SK-N-SH (cell line): ENCODE measurements around the gene IDH1. TPM values are rescaled to one million over a fixed set of nuclear protein-coding genes. Genes with fewer than 3 reads are reported as not detected.

Experiments
- CTCF ChIA-PET: fragments of 300-600, 350-600 bp; formaldehyde crosslinking; extraction: SDS; loops from one replicate; lab custom pipeline; 2021; lab: Yijun Ruan, JAX
- POLR2A ChIA-PET: fragments of 350-600 bp; sonication (Branson Sonifier 250); formaldehyde crosslinking; extraction: SDS; loops from one replicate; lab custom pipeline; 2020; ENCODE audit warnings: antibody characterized with exemption, inconsistent platforms; lab: Yijun Ruan, JAX
- DNase-seq: peaks from one replicate; pipeline ENCODE4 v3.0.0; 2012
- H2AFZ ChIP-seq: fragments of 200-600 bp; sonication (generic); 2 replicates; pipeline ENCODE4 v1.8.1; 2016; ENCODE audit warnings: antibody characterized with exemption, mild to moderate bottlenecking, low read depth
- H3F3A ChIP-seq: fragments of 200-600 bp; sonication (generic); replicated peaks from 2 replicates; pipeline ENCODE3; 2016; ENCODE audit warnings: antibody characterized with exemption, mild to moderate bottlenecking; ENCODE audit not compliant: insufficient read depth
- H3K27ac ChIP-seq, 2 experiments: fragments of 200-500 bp in 1 of 2; fragments of 200-600 bp in 1 of 2; sonication (Bioruptor generic) in 1 of 2; sonication (generic), shearing (Covaris generic) in 1 of 2; 2 replicates each; pipeline versions ENCODE4 v1.5.1 to v1.6.1; 2014 to 2016; ENCODE audit warnings: low read depth in 2 of 2, inconsistent platforms in 1 of 2, low read length in 1 of 2, mild to moderate bottlenecking in 1 of 2, mixed read lengths in 1 of 2
- H3K27me3 ChIP-seq: fragments of 200-600 bp; sonication (generic), shearing (Covaris generic); 2 replicates; pipeline ENCODE4 v1.6.1; 2016; ENCODE audit warnings: mixed run types; ENCODE audit not compliant: insufficient read depth
- H3K36me3 ChIP-seq, 2 experiments: fragments of 200-500 bp in 1 of 2; fragments of 200-600 bp in 1 of 2; sonication (Bioruptor generic) in 1 of 2; sonication (generic) in 1 of 2; replicated peaks in 1 of 2; 2 replicates each; pipeline versions ENCODE3 to v1.5.1; 2014 to 2016; ENCODE audit warnings: low read length in 1 of 2, mild to moderate bottlenecking in 1 of 2; ENCODE audit not compliant: insufficient read depth in 2 of 2, control insufficient read depth in 1 of 2
- H3K4me1 ChIP-seq, 2 experiments: fragments of 200-500 bp in 1 of 2; fragments of 200-600 bp in 1 of 2; sonication (Bioruptor generic) in 1 of 2; sonication (generic), shearing (Covaris generic) in 1 of 2; 2 replicates each; pipeline versions ENCODE4 v1.5.1 to v1.6.1; 2014 to 2016; ENCODE audit warnings: low read depth in 1 of 2, low read length in 1 of 2, mixed run types in 1 of 2; ENCODE audit not compliant: insufficient read depth in 2 of 2, control insufficient read depth in 1 of 2
- H3K4me2 ChIP-seq: fragments of 200-600 bp; sonication (generic), shearing (Covaris generic); 2 replicates; pipeline ENCODE4 v1.6.1; 2017; ENCODE audit warnings: mixed run types
- H3K4me3 ChIP-seq, 2 experiments: fragments of 200-500 bp in 1 of 2; fragments of 200-600 bp in 1 of 2; sonication (Bioruptor generic) in 1 of 2; sonication (generic), shearing (Covaris generic) in 1 of 2; 2 replicates each; pipeline versions ENCODE4 v1.5.1 to v1.8.1; 2014 to 2016; ENCODE audit warnings: low read depth in 2 of 2, inconsistent platforms in 1 of 2, low read length in 1 of 2, mild to moderate bottlenecking in 1 of 2, mixed read lengths in 1 of 2, moderate library complexity in 1 of 2
- H3K79me2 ChIP-seq: fragments of 200-600 bp; sonication (generic); 2 replicates; pipeline ENCODE4 v1.8.1; 2017; ENCODE audit warnings: mild to moderate bottlenecking; ENCODE audit not compliant: insufficient read depth
- H3K9ac ChIP-seq: fragments of 200-600 bp; sonication (generic); 2 replicates; pipeline ENCODE4 v1.6.1; 2017; ENCODE audit warnings: mixed run types
- H3K9me2 ChIP-seq: fragments of 200-600 bp; sonication (generic); 2 replicates; pipeline ENCODE4 v1.6.1; 2017; ENCODE audit warnings: mixed run types
- H3K9me3 ChIP-seq: fragments of 200-600 bp; sonication (generic); 2 replicates; pipeline ENCODE4 v1.6.1; 2017; ENCODE audit warnings: mixed run types, mild to moderate bottlenecking, moderate library complexity
- H4K20me1 ChIP-seq: fragments of 200-600 bp; sonication (generic); 2 replicates; pipeline ENCODE4 v1.6.1; 2017; ENCODE audit warnings: mild to moderate bottlenecking, mixed run types; ENCODE audit not compliant: insufficient read depth
- CHD2 ChIP-seq: fragments of 150-350 bp; IDR thresholded peaks from 2 replicates; pipeline ENCODE4 v1.6.1; 2018; ENCODE audit warnings: low read length; ENCODE audit not compliant: partially characterized antibody
- FOXM1 ChIP-seq: IDR thresholded peaks from 2 replicates; pipeline ENCODE4 v1.4.0; 2012; ENCODE audit warnings: low read depth, mild to moderate bottlenecking
- GABPA ChIP-seq: IDR thresholded peaks from 2 replicates; pipeline ENCODE4 v1.4.0; 2012; ENCODE audit warnings: low read depth, mild to moderate bottlenecking
- GATA2 ChIP-seq: sonication (generic); formaldehyde crosslinking; IDR thresholded peaks from 2 replicates; pipeline ENCODE4 v1.5.0; 2020; ENCODE audit warnings: mild to moderate bottlenecking, missing genetic modification reagents
- MEF2A ChIP-seq: IDR thresholded peaks from 2 replicates; pipeline ENCODE4 v1.4.0; 2012; ENCODE audit warnings: low read depth, borderline replicate concordance
- NRF1 ChIP-seq: IDR thresholded peaks from 2 replicates; pipeline ENCODE4 v1.6.1; 2012; ENCODE audit warnings: low read depth, mild to moderate bottlenecking, low read length
- RCOR1 ChIP-seq: fragments of 150-350 bp; IDR thresholded peaks from 2 replicates; pipeline ENCODE4 v1.6.1; 2017; ENCODE audit warnings: antibody characterized with exemption, low read length
- SMC3 ChIP-seq: IDR thresholded peaks from 2 replicates; pipeline ENCODE4 v1.6.1; 2012; ENCODE audit warnings: low read depth, low read length, improper control_type of control experiment
- TEAD4 ChIP-seq: IDR thresholded peaks from 2 replicates; pipeline ENCODE4 v1.4.0; 2012; ENCODE audit warnings: mild to moderate bottlenecking, borderline replicate concordance; ENCODE audit not compliant: insufficient read depth
- YY1 ChIP-seq: IDR thresholded peaks from 2 replicates; pipeline ENCODE4 v1.4.0; 2012; ENCODE audit warnings: low read depth, mild to moderate bottlenecking
- WGBS: methylation state at CpG from one replicate; pipeline ENCODE4 v1.1.6; 2017; ENCODE audit warnings: low lambda C conversion rate; 5-methylcytosine and 5-hydroxymethylcytosine counted together
- polyA plus RNA-seq, 3 experiments: library from polyadenylated mRNA; depleted of rRNA; stranded (reverse); fragments of >200 nt; gene quantifications; 2 replicates each; pipeline ENCODE4 v1.2.3, GENCODE V29; 2012
- TF ChIP-seq, protein P1 (sequence below): IDR thresholded peaks from 2 replicates; pipeline ENCODE4 v1.6.1; 2012; ENCODE audit warnings: mild to moderate bottlenecking, low read depth, low read length, moderate library complexity

The IDH1 gene
- polyA plus RNA-seq, 1 of the 3 experiments (the other 2 are of a cell fraction): 43.4 TPM

DNA sequence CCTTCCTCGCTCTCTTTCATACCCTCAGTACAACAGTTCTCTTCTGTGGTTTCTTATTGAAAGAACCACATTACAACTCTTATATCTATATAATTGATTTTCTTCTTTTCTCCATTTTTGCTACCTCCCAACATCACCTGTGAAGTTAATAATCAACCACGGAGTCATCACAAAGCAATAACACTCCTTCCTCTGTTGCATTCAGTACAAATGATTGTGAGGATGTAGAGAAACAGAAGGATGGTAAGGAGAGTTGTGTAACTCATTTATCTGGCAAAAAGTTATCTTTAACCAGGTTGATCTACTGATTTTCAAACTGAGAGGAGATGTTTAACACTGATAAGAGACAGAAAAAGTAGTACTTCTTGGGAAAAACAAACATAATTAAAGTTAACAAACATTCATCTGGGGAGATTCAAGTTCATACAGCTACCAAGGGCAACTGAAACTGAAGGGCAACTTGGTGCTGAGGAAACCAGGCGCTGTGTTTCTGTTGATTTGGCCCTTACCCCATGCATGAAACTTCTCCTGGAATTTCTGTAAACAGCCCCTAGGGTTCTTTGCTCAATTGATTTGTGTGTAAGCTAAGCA, 14.2 kb downstream of the IDH1 start:
- H3K4me2 ChIP-seq: no peak overlapping the region
- H3F3A ChIP-seq: peaks cover 3% of the 10 kb centered on the region
- DNase-seq: no peak
- no peaks in the 10 kb centered on the region for H3K9me2 ChIP-seq
- H3K27me3 ChIP-seq: no peaks in the 10 kb centered on the region
- no peak overlapping the region for H3K27ac ChIP-seq
- TF ChIP-seq SMC3: no peak
- no peak for TF ChIP-seq GABPA
- no peak for TF ChIP-seq MEF2A
- no peak for TF ChIP-seq GATA2 (CRISPR knock-in tag)
- no peak for TF ChIP-seq TEAD4
- no peak for TF ChIP-seq FOXM1
- TF ChIP-seq RCOR1: no peak
- no peak for TF ChIP-seq YY1
- TF ChIP-seq, protein P1, sequence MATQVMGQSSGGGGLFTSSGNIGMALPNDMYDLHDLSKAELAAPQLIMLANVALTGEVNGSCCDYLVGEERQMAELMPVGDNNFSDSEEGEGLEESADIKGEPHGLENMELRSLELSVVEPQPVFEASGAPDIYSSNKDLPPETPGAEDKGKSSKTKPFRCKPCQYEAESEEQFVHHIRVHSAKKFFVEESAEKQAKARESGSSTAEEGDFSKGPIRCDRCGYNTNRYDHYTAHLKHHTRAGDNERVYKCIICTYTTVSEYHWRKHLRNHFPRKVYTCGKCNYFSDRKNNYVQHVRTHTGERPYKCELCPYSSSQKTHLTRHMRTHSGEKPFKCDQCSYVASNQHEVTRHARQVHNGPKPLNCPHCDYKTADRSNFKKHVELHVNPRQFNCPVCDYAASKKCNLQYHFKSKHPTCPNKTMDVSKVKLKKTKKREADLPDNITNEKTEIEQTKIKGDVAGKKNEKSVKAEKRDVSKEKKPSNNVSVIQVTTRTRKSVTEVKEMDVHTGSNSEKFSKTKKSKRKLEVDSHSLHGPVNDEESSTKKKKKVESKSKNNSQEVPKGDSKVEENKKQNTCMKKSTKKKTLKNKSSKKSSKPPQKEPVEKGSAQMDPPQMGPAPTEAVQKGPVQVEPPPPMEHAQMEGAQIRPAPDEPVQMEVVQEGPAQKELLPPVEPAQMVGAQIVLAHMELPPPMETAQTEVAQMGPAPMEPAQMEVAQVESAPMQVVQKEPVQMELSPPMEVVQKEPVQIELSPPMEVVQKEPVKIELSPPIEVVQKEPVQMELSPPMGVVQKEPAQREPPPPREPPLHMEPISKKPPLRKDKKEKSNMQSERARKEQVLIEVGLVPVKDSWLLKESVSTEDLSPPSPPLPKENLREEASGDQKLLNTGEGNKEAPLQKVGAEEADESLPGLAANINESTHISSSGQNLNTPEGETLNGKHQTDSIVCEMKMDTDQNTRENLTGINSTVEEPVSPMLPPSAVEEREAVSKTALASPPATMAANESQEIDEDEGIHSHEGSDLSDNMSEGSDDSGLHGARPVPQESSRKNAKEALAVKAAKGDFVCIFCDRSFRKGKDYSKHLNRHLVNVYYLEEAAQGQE: no peak
- no peak for TF ChIP-seq NRF1
- TF ChIP-seq CHD2: no peak
- TF ChIP-seq, all 33 proteins: peak for 0
- H3K4me3 ChIP-seq: no peak overlapping the region
- H3K4me1 ChIP-seq: no peaks in the 10 kb centered on the region
- ChIA-PET POLR2A (no interaction called here), CTCF (interaction anchor here (1.6 to 2.8 kb wide), 2 partner anchors 14 to 66 kb away, joined by 3 to 14 read pairs; partner anchors contain the start of gene IDH1)
- H3K9ac ChIP-seq: no peak overlapping the region
- H3K79me2 ChIP-seq: no peaks in the 10 kb centered on the region
- 91% methylated on average over 3 of the region's 3 CpGs for WGBS
- H4K20me1 ChIP-seq: no peaks in the 10 kb centered on the region
- H3K36me3 ChIP-seq: peaks cover 33 to 64% of the 10 kb centered on the region in 2 experiments
- H3K9me3 ChIP-seq: no peaks in the 10 kb centered on the region
- no peak overlapping the region for H2AFZ ChIP-seq

DNA sequence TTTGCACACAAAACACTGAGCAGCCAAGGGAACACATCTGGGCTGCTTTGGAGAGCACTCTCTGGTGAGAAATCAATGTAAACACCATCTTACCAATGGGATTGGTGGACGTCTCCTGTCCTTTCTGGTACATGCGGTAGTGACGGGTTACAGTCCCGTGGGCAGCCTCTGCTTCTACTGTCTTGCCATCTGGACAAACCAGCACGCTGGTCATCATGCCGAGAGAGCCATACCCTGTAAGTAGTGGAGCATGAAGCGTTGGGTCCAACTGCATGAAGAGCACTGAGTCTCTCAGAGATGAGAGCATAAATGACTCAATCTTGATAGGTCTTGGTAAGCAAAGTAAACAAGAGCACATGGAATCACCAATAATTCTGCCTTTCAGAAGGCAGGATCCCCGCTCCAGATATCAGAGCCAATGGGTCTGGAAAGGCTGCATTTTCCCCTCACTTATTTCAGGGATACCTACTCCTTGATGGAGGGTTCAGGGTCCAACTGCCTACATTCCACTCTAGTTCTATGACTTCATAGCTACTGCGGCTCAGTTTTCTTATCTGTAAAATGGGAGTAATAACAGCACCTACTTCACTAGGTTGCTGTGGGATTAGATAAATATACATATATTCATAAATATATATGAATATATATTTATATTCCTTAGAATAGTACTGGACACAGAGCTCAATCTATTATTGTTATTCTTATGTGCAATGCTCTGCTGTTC, 14.9 kb downstream of the IDH1 start:
- WGBS: 94% methylated on average over 9 of the region's 9 CpGs
- Histone ChIP-seq H3K4me3 (no peak overlapping the region), H3K79me2 (no peaks in the 10 kb centered on the region), H3K27me3 (no peaks in the 10 kb centered on the region), H3K27ac (no peak overlapping the region), H4K20me1 (no peaks in the 10 kb centered on the region), H3K4me1 (no peaks in the 10 kb centered on the region), H3K4me2 (no peak overlapping the region), H3F3A (peaks cover 3% of the 10 kb centered on the region), H2AFZ (no peak overlapping the region), H3K36me3 (peaks cover 28 to 57% of the 10 kb centered on the region in 2 experiments), H3K9me3 (no peaks in the 10 kb centered on the region), H3K9me2 (no peaks in the 10 kb centered on the region), H3K9ac (no peak overlapping the region)
- DNase-seq: no peak
- ChIA-PET POLR2A (no interaction called here), CTCF (interaction anchor here (2.8 kb wide), 1 partner anchor 14 kb away, joined by 14 read pairs; the partner anchor contains the start of gene IDH1)
- no peak for TF ChIP-seq GATA2 (CRISPR knock-in tag)
